ELF-1 (cell line): ENCODE data around the gene GPAT3.
"Not testable (repeated sequence)": the region's sequence is repeated elsewhere in the genome, so short reads cannot be mapped to it uniquely, and the experiment has no call there.

Experiments used
- DNase-seq: peaks from one replicate; pipeline ENCODE4 v3.0.0-alpha.2; 2016; ENCODE audit warnings: low read depth, low spot score

GPAT3 gene

DNA sequence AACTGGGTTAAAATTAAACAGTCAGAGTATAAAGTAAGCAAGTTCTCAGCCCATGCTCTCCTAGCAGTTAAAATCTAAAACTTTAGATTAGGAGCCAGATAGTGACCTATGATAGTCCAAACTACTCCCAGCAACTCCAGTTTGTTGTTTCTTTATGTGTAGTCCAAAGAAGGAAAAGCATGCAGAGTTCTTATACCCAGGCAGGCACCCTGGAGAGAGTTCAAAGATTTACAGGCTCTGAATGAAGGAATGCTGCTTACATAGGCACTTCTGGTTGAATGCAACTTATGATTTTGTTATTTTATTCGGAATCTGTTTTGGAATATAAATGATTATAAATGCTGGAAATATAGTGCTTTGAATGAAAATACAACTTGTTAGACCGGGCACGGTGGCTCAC is 67.2 kb downstream of the GPAT3 start:
- no peak for DNase-seq

GRCh38 chr4:83604321-83604720 is 68.4 kb downstream of the GPAT3 start:
- no peak for DNase-seq

GRCh38 chr4:83605210-83605609 is 69.3 kb downstream of the GPAT3 start:
- DNase-seq = no peak

DNA sequence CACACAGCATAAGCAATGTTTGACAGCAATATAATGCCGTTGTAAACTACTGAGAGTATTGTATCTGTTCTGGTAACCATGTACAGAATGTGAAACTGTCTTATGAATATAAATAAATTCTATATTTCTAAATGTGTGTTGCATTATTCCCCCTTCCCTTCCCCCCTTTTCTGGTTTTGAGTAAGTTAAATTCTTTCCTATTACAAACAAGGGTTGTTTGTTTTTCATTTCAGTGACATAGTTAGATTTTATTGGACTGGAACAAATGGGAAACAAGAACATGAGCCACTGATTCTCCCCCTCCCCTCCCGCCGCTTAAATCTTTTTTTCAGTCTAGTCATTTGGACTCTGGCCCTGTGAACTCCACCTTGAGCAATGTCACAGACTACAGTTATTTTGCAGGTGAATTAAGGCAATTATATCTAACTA is 69.8 kb downstream of the GPAT3 start:
- no peak for DNase-seq

GRCh38 chr4:83606460-83606859 is 70.6 kb downstream of the GPAT3 start:
- no peak for DNase-seq

DNA sequence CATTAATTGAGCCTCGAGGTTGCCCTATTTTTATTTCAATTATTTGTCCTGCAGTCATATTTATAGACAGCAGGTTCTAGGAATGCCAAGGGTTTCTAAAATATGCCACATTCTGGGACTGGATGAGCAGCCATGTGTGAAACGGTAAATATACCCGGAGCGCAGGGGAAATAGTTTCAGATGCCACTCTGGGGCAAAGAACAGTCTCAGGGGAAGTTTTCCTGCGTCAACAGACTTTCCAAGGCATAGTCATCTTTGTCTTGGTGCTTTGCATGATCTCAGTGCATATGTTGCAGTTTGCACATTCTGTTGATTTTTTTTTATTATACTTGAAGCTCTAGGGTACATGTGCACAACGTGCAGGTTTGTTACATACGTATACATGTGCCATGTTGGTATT is 71.0 kb downstream of the GPAT3 start:
- DNase-seq = no peak

- DNase-seq = no peak
These were observed 73.5 kb downstream of the GPAT3 start for GRCh38 chr4:83609365-83609764.

DNA sequence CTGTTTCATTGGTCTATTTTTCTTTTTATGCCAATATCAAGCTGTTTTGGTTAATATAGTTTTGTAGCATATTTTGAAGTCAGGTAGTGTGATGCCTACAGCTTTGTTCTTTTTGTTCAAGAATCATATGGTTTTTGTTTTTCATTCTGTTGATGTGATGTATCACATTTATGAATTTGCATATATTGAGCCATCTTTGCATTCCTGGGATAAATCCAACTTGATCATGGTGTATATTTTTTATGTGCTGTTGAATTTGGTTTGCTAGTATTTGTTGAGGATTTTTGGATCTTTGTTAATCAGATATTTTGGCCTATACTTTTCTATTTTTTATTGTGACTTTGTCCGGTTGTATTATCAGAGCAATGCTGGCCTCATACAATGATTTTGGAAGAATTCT is 74.8 kb downstream of the GPAT3 start:
- no peak for DNase-seq

DNA sequence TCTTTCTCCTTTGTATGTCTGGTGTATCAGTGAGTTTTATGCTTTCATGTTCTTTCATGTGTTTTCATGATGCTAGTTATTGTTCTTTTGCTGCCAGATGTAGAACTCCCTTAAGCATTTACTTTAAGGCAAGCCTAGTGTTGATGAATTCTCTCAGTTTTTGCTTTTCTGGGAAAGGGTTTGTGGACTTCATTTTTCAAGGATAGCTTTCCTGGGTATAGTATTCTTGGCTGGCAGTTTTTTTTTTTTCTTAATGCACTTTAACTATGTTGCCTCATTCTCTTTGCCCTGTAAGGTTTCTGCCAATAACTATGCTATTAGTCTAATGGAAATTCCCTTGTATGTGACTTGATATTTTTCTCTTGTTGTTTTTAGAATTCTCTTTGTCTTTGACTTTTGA is 77.1 kb downstream of the GPAT3 start:
- no peak for DNase-seq

DNA sequence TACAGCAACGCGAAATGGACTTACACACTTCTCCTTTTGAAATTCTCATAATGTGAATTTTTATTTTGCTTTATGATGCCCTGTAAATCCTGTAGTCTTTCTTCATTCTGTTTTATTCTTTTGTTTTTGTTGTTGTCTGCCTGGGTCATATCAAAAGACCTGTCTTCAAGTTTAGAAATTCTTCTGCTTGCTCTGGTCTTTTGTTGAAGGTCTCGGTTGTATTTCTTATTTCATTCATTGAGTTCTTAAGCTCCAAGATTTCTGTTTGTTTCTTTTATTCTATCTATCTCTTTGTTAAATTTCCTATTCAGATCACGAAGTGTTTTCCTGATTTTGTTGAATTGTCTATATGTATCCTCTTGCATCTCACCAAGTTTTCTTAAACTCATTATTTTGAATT is 78.1 kb downstream of the GPAT3 start:
- no peak for DNase-seq

DNA sequence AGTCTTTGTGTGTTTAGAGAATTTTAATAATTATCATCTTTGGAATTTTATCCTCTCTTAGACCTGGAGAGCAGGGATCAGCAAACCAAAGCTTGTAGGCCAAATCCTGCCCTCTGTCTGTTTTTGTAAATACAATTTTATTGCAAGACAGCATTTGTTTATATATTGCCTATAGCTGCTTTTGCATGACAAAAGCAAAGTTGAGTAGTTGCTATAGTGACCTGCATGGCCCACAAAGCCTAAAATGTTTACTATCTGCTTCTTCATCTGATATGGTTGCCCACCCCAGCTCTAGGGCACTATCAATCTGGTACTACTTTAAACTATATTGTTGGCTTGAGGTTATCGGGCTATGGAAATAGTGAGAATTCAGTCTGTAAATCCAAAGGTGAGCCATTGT is 80.3 kb downstream of the GPAT3 start:
- no peak for DNase-seq

- DNase-seq = no peak
These were observed 81.6 kb downstream of the GPAT3 start for GRCh38 chr4:83617371-83618035.

- DNase-seq = peak; percentile 11
These were observed 82.5 kb downstream of the GPAT3 start for GRCh38 chr4:83618431-83618830.

GRCh38 chr4:83618991-83619645 is 83.2 kb downstream of the GPAT3 start:
- DNase-seq = no peak

DNA sequence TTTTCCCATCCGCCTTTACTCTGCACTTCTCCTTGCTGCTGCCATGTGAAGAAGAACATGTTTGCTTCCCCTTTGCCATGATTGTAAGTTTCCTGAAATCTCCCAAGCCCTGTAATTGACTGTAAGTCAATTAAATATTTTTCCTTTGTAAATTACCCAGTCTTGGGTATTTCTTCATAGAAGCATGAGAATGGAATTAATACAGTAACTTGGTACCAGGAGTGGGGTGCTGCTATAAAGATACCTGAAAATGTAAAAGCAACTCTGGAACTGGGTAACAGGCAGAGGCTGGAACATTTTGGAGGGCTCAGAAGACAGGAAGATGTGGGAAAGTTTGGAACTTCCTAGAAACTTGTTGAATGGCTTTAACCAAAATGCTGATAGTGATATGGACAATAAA is 86.2 kb downstream of the GPAT3 start:
- DNase-seq = not testable (repeated sequence)

- DNase-seq = no peak
These were observed 89.9 kb downstream of the GPAT3 start for GRCh38 chr4:83625821-83626220.

- no peak for DNase-seq
These were observed 90.4 kb downstream of the GPAT3 start for GRCh38 chr4:83626245-83626836.

- DNase-seq = no peak
These were observed 94.2 kb downstream of the GPAT3 start for GRCh38 chr4:83629945-83630721.

DNA sequence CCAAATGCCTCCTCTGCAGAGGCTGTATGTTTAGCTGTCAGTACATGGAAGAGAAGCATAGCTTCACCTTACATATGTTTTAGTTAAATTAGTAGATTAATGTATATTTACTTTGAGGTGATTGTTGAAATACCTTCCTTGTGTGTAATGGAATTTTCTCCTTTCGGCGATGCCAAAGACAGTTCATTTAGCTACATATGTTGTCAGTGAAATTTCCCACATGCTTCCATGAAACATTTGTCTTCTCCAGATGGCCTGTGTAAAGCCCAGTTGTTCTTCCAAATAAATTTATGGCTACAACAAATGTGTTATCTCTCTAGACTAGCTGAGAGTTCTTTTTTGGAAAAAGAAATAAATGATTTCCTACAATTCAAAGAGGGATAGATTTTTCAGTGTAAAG is 95.2 kb downstream of the GPAT3 start:
- DNase-seq = no peak

- no peak for DNase-seq
These were observed 101.0 kb downstream of the GPAT3 start for GRCh38 chr4:83636930-83637329.

DNA sequence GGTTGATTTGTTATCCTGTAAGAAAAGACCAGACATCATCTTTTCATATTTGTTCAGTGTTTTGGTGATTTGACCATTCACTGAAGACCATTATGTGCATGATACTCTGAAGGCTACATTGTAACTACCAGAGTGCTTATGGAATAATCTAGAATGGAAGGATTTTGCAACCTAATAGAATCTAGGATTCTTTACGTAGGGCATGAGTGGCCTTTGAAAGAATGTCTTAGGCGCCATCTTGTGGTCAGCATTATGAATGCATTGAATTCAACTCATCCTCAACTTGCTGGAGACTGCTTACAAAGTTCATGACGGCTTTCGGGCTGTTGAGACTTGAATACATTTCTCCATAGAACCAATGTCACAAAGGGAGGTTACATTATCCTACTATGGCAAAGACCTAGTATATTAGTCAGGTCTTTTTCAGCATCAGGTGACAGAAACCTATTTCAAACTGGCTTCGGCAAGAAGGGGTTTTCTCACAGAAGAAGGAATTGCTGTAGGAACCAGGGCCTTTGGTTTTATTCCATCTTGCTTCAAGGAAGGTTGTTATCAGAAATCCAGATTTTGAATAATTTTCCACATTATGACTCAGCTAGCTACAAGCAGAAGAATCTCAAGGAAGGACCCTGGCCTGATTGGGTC is 104.1 kb downstream of the GPAT3 start:
- DNase-seq = peak; percentile 50

- DNase-seq = no peak
These were observed 107.1 kb downstream of the GPAT3 start for GRCh38 chr4:83643036-83643435.
